ENCODE results near the gene ZNF341.

ZNF341 gene

GRCh38 chr20:33731693-33732165 lies at the start of gene ZNF341:
Gene ZNF341 (plus strand): TSS chr20:33731996. CDS start chr20:33732022, 26 bp downstream.
- H4K20me1 ChIP-seq (ENCODE audit: insufficient read depth, low read length): no peaks in the 10 kb centered on the region
- TF ChIP-seq CTCF (IDR thresholded peaks at IDR 0.05; ENCODE audit: borderline replicate concordance, extremely low read depth, low read length, poor library complexity, severe bottlenecking) (peak; percentile 91), EZH2 (IDR thresholded peaks at IDR 0.05; ENCODE audit: borderline replicate concordance, low read depth, low read length, severe bottlenecking) (no peak)
- H3K36me3 ChIP-seq (ENCODE audit: insufficient read depth, low read length): no peaks in the 10 kb centered on the region
- H2AFZ ChIP-seq (ENCODE audit: low read depth, low read length): peak within 1 kb of the TSS; percentile 96
- H3K27me3 ChIP-seq (ENCODE audit: insufficient read depth, low read length, poor library complexity): no peaks in the 10 kb centered on the region
- H3K9me3 ChIP-seq (ENCODE audit: insufficient read depth, low read length, severe bottlenecking): peaks cover 10% of the 10 kb centered on the region
- H3K79me2 ChIP-seq (ENCODE audit: insufficient read depth, low read length): no peaks in the 10 kb centered on the region
- DNase-seq (peak; percentile 93), ATAC-seq (ENCODE audit: insufficient read depth, low read depth) (peak; percentile 88)
- peak within 1 kb of the TSS; percentile 9 to 59; a peak in 3 of 4 replicates for H3K4me3 ChIP-seq (ENCODE audit: low read depth in 1 of 2, low read length in 2 of 2)
- peak within 1 kb of the TSS; percentile 73 for H3K27ac ChIP-seq (ENCODE audit: low read length)
- H3K9ac ChIP-seq (ENCODE audit: low read depth, low read length): peak within 1 kb of the TSS; percentile 65
- H3K4me2 ChIP-seq (ENCODE audit: insufficient read depth, low read length): peak within 1 kb of the TSS; percentile 79
- peaks cover 37% of the 10 kb centered on the region for H3K4me1 ChIP-seq (ENCODE audit: insufficient read depth, low read length)

- TF ChIP-seq CTCF (IDR thresholded peaks at IDR 0.05; ENCODE audit: borderline replicate concordance, extremely low read depth, low read length, poor library complexity, severe bottlenecking) (no peak), EZH2 (IDR thresholded peaks at IDR 0.05; ENCODE audit: borderline replicate concordance, low read depth, low read length, severe bottlenecking) (no peak)
- peaks cover 48% of the 10 kb centered on the region for H3K4me1 ChIP-seq (ENCODE audit: insufficient read depth, low read length)
- H3K27me3 ChIP-seq (ENCODE audit: insufficient read depth, low read length, poor library complexity): no peaks in the 10 kb centered on the region
- H3K9me3 ChIP-seq (ENCODE audit: insufficient read depth, low read length, severe bottlenecking): no peaks in the 10 kb centered on the region
- peak; percentile 42 for DNase-seq
- peaks cover 64% of the 10 kb centered on the region for H3K79me2 ChIP-seq (ENCODE audit: insufficient read depth, low read length)
- no peak for ATAC-seq (ENCODE audit: insufficient read depth, low read depth)
- peaks cover 56% of the 10 kb centered on the region for H3K36me3 ChIP-seq (ENCODE audit: insufficient read depth, low read length)
- peak overlapping the region; percentile 34 to 74 for H3K4me3 ChIP-seq (ENCODE audit: low read depth in 1 of 2, low read length in 2 of 2)
- H3K4me2 ChIP-seq (ENCODE audit: insufficient read depth, low read length): peak overlapping the region; percentile 95
- peak overlapping the region; percentile 78 for H3K27ac ChIP-seq (ENCODE audit: low read length)
- H2AFZ ChIP-seq (ENCODE audit: low read depth, low read length): 0 out of 2 replicates have a peak overlapping the region, but pooled peaks have one; percentile 13
- H3K9ac ChIP-seq (ENCODE audit: low read depth, low read length): peak overlapping the region; percentile 70
- H4K20me1 ChIP-seq (ENCODE audit: insufficient read depth, low read length): peaks cover 59% of the 10 kb centered on the region
These were observed 47.1 kb upstream of the ZNF341 start for GRCh38 chr20:33684533-33685327.

DNA sequence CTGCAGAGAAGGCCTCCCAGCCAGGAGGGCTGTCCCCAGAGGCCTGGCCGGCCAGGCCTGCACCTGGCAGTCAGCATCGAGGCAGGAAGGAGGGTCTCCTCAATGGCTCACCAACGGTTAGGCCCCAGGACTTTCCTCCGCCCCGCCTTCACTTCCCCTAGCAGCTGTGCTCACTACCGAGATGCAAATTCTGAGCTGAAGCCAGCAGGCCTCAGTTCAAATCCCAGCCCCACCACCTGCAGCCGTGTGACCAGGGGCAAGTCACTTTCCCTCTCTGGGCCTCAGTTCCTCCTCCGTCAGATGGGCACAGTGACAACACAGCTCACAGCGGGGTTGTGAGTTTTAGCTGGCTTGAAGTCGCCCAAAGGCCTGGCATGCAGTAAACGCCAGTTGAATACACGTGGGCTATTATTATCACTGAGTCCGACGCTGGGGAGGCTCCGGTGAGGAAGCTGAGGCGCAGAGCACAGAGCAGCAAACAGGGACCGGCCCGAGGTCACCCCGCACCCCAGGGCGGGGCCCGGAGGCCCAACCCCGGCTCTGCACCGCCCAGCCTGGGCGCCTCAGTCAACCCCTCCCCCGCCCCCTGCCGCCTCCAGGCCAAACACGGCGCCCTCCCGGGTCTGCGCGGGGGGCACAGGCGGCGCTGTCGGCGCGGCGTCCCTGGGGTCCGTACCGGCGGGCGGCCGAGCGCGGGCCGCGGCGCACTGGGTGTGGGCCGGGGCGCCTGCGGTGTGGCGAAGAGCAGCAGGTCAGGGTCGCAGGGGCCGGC lies 46.3 kb upstream of the ZNF341 start:
- peak overlapping the region; percentile 95 for H3K4me2 ChIP-seq (ENCODE audit: insufficient read depth, low read length)
- H3K79me2 ChIP-seq (ENCODE audit: insufficient read depth, low read length): peaks cover 56% of the 10 kb centered on the region
- peak overlapping the region; percentile 78 for H3K27ac ChIP-seq (ENCODE audit: low read length)
- peak overlapping the region; percentile 34 to 74 for H3K4me3 ChIP-seq (ENCODE audit: low read depth in 1 of 2, low read length in 2 of 2)
- H2AFZ ChIP-seq (ENCODE audit: low read depth, low read length): peak overlapping the region; percentile 13; the same call in 1 of the 2 replicates
- TF ChIP-seq EZH2 (IDR thresholded peaks at IDR 0.05; ENCODE audit: borderline replicate concordance, low read depth, low read length, severe bottlenecking): no peak
- no peak for TF ChIP-seq CTCF (IDR thresholded peaks at IDR 0.05; ENCODE audit: borderline replicate concordance, extremely low read depth, low read length, poor library complexity, severe bottlenecking)
- H3K9ac ChIP-seq (ENCODE audit: low read depth, low read length): peak overlapping the region; percentile 70
- ATAC-seq (ENCODE audit: insufficient read depth, low read depth): peak; percentile 49
- H3K27me3 ChIP-seq (ENCODE audit: insufficient read depth, low read length, poor library complexity): no peaks in the 10 kb centered on the region
- no peaks in the 10 kb centered on the region for H3K9me3 ChIP-seq (ENCODE audit: insufficient read depth, low read length, severe bottlenecking)
- DNase-seq: peak; percentile 82
- peaks cover 51% of the 10 kb centered on the region for H4K20me1 ChIP-seq (ENCODE audit: insufficient read depth, low read length)
- H3K4me1 ChIP-seq (ENCODE audit: insufficient read depth, low read length): peaks cover 56% of the 10 kb centered on the region
- H3K36me3 ChIP-seq (ENCODE audit: insufficient read depth, low read length): peaks cover 48% of the 10 kb centered on the region

Data from DND-41 (cell line).